ENCODE results near the gene PIRT.

The PIRT gene

DNA sequence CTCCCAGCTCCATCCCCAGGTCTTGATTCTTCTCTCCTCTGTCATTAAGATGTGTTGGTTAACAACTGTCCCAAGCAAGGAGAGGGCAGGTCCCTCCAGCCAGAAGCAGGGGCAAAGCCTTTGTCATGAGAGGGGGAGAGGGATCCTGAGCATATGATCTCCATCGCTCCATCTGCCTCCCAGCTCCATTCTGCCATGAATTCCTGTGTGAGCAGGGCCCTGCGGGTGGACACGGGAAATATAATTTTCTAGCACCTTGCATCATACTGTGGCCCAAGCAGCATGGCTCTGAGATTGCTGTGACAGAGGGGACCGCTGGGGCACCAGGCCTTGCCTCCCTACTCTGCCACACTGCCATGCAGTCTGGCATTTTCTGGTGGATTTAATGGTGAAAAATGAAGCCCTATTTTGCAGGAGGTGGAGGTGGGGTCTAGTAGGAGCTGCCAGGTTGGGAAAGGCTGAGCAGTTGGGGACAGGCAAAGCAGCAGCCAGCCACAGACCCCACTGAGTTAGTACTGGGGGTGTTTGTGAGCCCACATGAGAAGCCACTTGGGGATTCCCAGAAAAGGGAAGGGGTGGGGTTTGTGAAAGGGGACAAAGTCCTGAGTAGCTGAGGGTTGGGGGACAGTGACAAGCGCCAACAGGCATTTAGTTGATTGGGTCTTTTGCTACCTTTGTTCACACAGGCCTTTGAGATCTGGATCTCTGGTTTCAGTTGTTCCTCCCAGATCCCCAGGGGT is 50.4 kb downstream of the PIRT start:
- DNase-seq = no peak

DNA sequence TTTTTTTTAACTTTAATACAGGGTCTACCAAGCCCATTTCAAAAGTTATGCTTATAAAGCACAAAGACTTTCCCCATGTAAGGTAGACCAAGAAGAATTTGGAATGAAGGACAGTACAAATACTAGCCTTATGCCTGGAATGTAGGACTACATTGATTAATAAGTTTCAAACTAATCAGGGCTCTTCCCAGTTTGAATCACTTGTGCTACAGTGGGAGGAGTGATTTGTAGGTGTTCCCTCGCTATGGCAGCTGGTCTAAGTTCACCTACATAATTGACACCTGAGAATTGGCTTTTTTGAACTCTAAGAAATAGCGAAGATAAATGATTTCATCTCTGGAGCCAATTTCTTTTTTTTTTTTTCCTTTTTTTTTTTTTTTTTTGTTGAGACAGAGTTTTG is 52.6 kb downstream of the PIRT start:
- DNase-seq = no peak

DNA sequence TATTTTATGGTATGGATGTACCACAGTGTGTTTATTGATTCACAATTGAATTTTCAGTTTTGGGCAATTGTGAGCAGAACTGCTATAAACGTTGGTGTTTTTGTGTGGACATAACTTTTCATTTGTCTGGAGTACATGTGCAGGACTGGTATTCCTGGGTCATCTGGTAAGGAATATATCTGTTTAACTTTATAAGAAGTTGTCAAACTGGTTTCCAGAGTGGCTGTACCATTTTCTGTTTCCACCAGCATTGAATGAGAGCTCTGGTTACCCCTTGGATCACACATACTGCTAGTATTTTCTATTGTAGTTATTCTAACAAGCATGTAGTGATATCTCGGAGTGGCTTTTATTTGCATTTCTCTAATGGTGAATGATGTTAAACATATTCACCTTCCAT is 58.3 kb downstream of the PIRT start:
- DNase-seq = no peak

DNA sequence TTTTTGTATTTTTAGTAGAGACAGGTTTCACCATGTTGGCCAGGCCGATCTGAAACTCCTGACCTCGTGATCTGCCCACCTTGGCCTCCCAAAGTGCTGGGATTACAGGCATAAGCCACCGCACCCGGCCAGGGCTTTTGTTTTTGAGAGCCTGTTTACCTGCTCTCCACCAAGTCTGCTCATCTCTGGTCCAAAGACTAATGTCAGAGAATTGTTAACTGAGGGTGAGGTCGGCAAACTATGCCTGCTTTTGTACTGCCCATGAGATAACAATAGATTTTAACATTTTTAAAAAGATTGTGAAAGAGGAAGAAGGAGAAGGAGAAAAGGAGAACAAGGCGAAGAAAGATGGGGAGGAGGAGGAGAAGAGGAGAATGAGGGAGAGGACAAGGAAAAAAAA is 60.0 kb downstream of the PIRT start:
- no peak for DNase-seq

DNA sequence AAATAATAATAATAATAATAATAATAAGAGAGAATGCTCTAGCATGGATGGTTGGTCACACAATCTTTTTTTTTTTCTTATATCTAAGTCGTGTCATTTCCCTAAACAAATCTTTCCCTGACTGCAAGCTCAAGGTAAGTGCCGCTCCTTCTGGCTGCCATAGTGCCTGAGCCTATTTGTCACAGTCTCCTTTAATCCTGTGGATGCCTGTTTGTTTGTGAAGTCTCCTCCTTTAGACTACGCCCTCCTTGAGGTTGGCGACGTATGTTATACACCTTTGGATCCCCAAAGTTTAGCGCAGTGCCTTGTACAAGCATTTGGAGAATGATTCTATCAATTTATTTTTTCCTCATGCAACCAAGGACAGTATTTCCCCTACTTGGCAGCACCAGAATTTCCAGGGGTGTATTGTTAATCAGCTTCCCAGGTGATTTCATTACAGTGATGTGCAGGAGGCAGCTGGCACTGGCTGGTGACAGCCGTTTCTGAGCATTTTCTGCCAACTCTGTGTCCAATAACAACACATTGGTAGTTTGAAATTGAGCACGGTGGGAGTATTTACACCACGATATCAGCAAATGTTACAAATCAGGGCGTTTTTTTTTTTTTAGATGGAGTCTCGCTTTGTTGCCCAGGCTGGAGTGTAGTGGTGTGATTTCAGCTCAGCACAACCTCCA is 60.6 kb downstream of the PIRT start:
- no peak for DNase-seq

DNA sequence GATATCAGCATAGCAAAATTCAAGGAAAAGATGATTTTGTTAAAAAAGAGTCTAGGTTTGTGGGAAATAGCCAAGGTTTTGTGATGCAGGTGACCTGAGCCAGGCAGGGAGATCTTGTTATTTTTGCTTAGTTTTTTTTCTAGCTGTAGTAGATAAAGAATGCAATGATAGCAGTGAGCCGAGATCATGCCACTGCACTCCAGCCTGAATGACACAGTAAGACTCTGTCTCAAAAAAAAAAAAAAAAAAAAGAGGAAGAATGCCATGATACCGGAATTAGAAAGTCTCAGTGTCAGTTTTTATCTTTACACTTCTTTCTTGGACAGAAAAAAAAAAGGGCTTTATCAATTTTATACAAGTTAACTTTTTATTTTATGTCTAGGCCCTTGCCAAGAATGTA is 61.5 kb downstream of the PIRT start:
- DNase-seq = no peak

DNA sequence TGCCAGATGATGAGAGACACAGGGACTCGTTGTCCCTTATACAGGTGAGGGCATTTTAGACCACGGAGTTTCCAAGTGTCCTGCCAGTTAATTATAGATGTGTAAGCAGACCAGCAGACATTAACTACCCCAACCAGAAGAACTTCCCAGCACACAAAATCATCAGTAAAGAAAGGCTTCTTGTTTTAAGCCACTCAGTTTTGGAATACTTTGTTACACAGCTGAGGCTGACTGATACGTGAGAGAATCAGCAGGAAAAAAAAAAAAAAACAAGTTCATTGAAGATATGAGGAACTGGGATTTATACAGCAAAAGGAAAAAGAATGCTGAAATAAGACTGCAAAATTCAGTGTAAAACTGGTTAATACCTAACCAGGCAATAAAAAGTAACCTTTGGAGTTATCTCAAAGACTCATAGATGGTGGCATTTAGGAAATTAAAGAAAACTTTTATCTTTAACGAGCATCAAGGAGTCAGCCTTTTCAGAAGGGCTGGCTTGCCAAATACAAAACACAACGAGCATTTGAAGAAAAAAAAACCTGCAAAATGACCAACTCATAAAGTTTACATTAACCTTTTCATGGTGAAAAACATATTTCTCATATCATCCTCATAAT is 62.0 kb downstream of the PIRT start:
- no peak for DNase-seq

DNA sequence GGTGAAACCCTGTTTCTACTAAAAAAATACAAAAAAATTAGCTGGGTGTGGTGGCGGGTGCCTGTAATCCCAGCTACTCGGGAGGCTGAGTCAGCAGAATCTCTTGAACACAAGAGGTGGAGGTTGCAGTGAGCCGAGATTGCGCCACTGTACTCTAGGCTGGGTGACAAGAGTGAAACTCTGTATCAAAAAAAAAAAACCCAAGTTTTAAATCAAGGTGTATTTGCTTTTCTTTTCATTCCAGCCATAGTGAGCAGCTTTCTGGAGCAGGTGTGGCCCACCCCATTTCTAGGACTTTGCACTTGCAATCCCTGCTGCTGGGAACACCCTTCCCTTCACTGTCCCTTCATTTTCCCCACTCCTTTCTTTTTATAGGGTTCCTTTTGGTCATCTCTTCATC is 62.8 kb downstream of the PIRT start:
- DNase-seq = no peak

DNA sequence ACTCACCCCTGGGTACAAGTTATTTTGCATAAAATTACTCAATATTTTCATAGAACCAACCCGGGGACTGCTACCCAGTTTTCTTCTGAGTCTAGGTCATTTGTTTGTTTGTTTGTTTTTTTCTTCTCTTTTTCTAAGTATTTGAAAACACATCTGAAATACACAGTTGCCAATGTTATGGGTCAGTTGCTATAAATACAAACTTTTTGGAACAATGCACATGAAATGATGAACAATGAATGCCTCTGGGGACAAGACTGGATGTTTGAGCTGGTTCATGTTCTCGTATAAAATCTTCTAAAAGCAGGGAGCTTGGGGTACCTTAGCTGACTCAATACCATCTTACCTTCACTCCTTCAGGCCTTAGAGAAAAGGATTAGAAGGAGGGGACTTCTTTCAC is 64.5 kb downstream of the PIRT start:
- DNase-seq = no peak

Measured in NCI-H1436 treated with DMSO at 0.1 percent for 48 hours (cell line).